ENCODE data around the gene NFKBIE. TPM values are rescaled to one million over a fixed set of nuclear protein-coding genes. Genes with fewer than 3 reads are reported as not detected.
A peak's percentile ranks its signal among the peaks of the same experiment; 100 is the strongest.

The NFKBIE gene
- total and polyA plus RNA-seq, 9 of the 15 experiments (the other 6 are each of a cell fraction or from before 2014, with no cell fraction given) = 2.1 to 16.4 (median 11.7) TPM

GRCh38 chr6:44223319-44224028 lies 41.9 kb downstream of the NFKBIE start, which contains the start of gene SLC29A1 (continued):
- TF ChIP-seq TFAP4 (CRISPR knock-in tag; IDR thresholded peaks at IDR 0.05; ENCODE audit: borderline replicate concordance) = 0 out of 2 replicates have a peak, but pooled peaks have one; percentile 50
- no peak for TF ChIP-seq ZNF277 (CRISPR knock-in tag; IDR thresholded peaks at IDR 0.05; ENCODE audit: borderline replicate concordance)
- TF ChIP-seq CBFA2T2 (conservative IDR thresholded peaks at IDR 0.05) = 0 out of 2 replicates have a peak, but pooled peaks have one; percentile 7
- TF ChIP-seq DLX4 (CRISPR knock-in tag; IDR thresholded peaks at IDR 0.05) = no peak
- no peak for TF ChIP-seq ELK3 (CRISPR knock-in tag; IDR thresholded peaks at IDR 0.05)
- no peak for TF ChIP-seq POU5F1 (IDR thresholded peaks at IDR 0.05; ENCODE audit: borderline replicate concordance, low read depth, low read length, partially characterized antibody)
- no peak for TF ChIP-seq GABPB2 (CRISPR knock-in tag; conservative IDR thresholded peaks at IDR 0.05)
- no peak for TF ChIP-seq ZC3H8 (IDR thresholded peaks at IDR 0.05)
- peak; percentile 86 to 92 for TF ChIP-seq MNT (conservative IDR thresholded peaks at IDR 0.05)
- 0 out of 3 replicates have a peak, but pooled peaks of 1 of the 2 experiments have one; percentile 41 for TF ChIP-seq CBX3 (IDR thresholded peaks at IDR 0.05; ENCODE audit: borderline replicate concordance in 1 of 2, low read length in 2 of 2)
- TF ChIP-seq ZNF586 (CRISPR knock-in tag; conservative IDR thresholded peaks at IDR 0.05) = no peak
- TF ChIP-seq WHSC1 (IDR thresholded peaks at IDR 0.05; ENCODE audit: low read length) = no peak
- no peak for TF ChIP-seq CBX5 (IDR thresholded peaks at IDR 0.05; ENCODE audit: borderline replicate concordance, low read depth)
- TF ChIP-seq USF1 (CRISPR knock-in tag; IDR thresholded peaks at IDR 0.05) = peak; percentile 71
- TF ChIP-seq E2F1 (CRISPR knock-in tag; IDR thresholded peaks at IDR 0.05) = peak; percentile 66; the same call in 1 of the 2 replicates
- TF ChIP-seq SAFB2 (IDR thresholded peaks at IDR 0.05; ENCODE audit: borderline replicate concordance, low read depth, low read length, severe bottlenecking) = no peak
- TF ChIP-seq FOXK1 (CRISPR knock-in tag; IDR thresholded peaks at IDR 0.05; ENCODE audit: borderline replicate concordance) = no peak
- TF ChIP-seq E2F5 (CRISPR knock-in tag; IDR thresholded peaks at IDR 0.05) = no peak
